PC-9 (cell line): ENCODE data around the gene TBC1D22A. TPM values are rescaled to one million over a fixed set of nuclear protein-coding genes. Genes with fewer than 3 reads are reported as not detected.
A peak's percentile ranks its signal among the peaks of the same experiment; 100 is the strongest.

Experiments
- Bru-seq: library from RNA; stranded (reverse); fragments of 400-500 nt; gene quantifications from one replicate; lab custom pipeline; 2021; lab: Mats Ljungman, UMichigan
- BruChase-seq, 2 experiments: library from RNA; stranded (reverse); fragments of 400-500 nt; gene quantifications; one replicate each; lab custom pipeline; 2021; lab: Mats Ljungman, UMichigan
- BruUV-seq: library from RNA; stranded (reverse); fragments of 400-500 nt; replicated peaks from 2 replicates; lab custom pipeline; 2021; lab: Mats Ljungman, UMichigan
- CTCF ChIA-PET: fragments of 300-600 bp; sonication (Branson Sonifier 250); formaldehyde crosslinking; loops from one replicate; lab custom pipeline; 2022; ENCODE audit warnings: antibody characterized with exemption; lab: Charles Lee
- POLR2A ChIA-PET: fragments of 300-600 bp; sonication (Branson Sonifier 250); formaldehyde crosslinking; loops from one replicate; lab custom pipeline; 2022; ENCODE audit warnings: antibody characterized with exemption; ENCODE audit not compliant: unreplicated experiment; lab: Charles Lee
- DNase-seq, 2 experiments: peaks; one replicate each; pipeline versions ENCODE4 v3.0.0 to v3.0.0-alpha.2; 2015 to 2022; ENCODE audit warnings: mixed read lengths in 1 of 2
- H2AFZ ChIP-seq: fragments of 200-600 bp; sonication (generic); 2 replicates; pipeline ENCODE4 v1.8.1; 2017; ENCODE audit warnings: antibody characterized with exemption
- H3F3A ChIP-seq: fragments of 200-600 bp; sonication (generic); 2 replicates; pipeline ENCODE4 v1.8.1; 2017; ENCODE audit warnings: antibody characterized with exemption, mild to moderate bottlenecking, low read depth; ENCODE audit not compliant: insufficient read depth
- H3K27ac ChIP-seq: fragments of 200-600 bp; sonication (generic); 2 replicates; pipeline ENCODE4 v1.6.1; 2016; ENCODE audit warnings: mixed run types
- H3K27me3 ChIP-seq: fragments of 200-600 bp; sonication (generic); 2 replicates; pipeline ENCODE4 v1.6.1; 2016; ENCODE audit warnings: low read depth, mixed run types; ENCODE audit not compliant: insufficient read depth
- H3K36me3 ChIP-seq: fragments of 200-600 bp; sonication (generic); 2 replicates; pipeline ENCODE4 v1.6.1; 2016; ENCODE audit warnings: low read depth, mixed run types
- H3K4me1 ChIP-seq: fragments of 200-600 bp; sonication (generic); replicated peaks from 2 replicates; pipeline ENCODE4 v1.6.1; 2016; ENCODE audit warnings: mixed run types; ENCODE audit not compliant: insufficient read depth
- H3K4me2 ChIP-seq: fragments of 200-600 bp; sonication (generic); 2 replicates; pipeline ENCODE4 v1.6.1; 2017; ENCODE audit warnings: mixed run types
- H3K4me3 ChIP-seq: fragments of 200-600 bp; sonication (generic); 2 replicates; pipeline ENCODE4 v1.6.1; 2016; ENCODE audit warnings: mixed run types
- H3K79me2 ChIP-seq: fragments of 200-600 bp; sonication (generic); 2 replicates; pipeline ENCODE4 v1.6.1; 2017; ENCODE audit warnings: low read depth, mixed run types
- H3K9me2 ChIP-seq: fragments of 200-600 bp; sonication (generic); 2 replicates; pipeline ENCODE4 v1.8.1; 2017; ENCODE audit warnings: mild to moderate bottlenecking; ENCODE audit not compliant: insufficient read depth
- H3K9me3 ChIP-seq: fragments of 200-600 bp; sonication (generic); 2 replicates; pipeline ENCODE4 v1.8.1; 2016; ENCODE audit warnings: low read depth; ENCODE audit not compliant: insufficient read depth
- H4K20me1 ChIP-seq: fragments of 200-600 bp; sonication (generic); 2 replicates; pipeline ENCODE4 v1.8.1; 2017; ENCODE audit not compliant: insufficient read depth
- EZH2 ChIP-seq: fragments of 200-600 bp; sonication (generic); IDR thresholded peaks from 2 replicates; pipeline ENCODE4 v1.8.0; 2017; ENCODE audit warnings: antibody characterized with exemption, low read depth
- intact Hi-C: fragments of 100-400 bp; cut with micrococcal nuclease; formaldehyde crosslinking; loops from one replicate; pipeline ENCODE4 v1.10.0; 2022; ENCODE audit not compliant: unreplicated experiment
- long read RNA-seq: library from polyadenylated mRNA; stranded (forward); transcript quantifications from one replicate; pipeline ENCODE4 v2.0.0, GENCODE V29; 2022
- total RNA-seq: library from RNA; stranded (reverse); gene quantifications from 2 replicates; pipeline ENCODE4 v1.2.3, GENCODE V29; 2021
- TF ChIP-seq, protein P1 (sequence below): fragments of 200-600 bp; sonication (generic); conservative IDR thresholded peaks from 2 replicates; pipeline ENCODE4 v1.6.1; 2017; ENCODE audit warnings: mixed run types, antibody characterized with exemption, mild to moderate bottlenecking, moderate library complexity

TBC1D22A gene, protein sequence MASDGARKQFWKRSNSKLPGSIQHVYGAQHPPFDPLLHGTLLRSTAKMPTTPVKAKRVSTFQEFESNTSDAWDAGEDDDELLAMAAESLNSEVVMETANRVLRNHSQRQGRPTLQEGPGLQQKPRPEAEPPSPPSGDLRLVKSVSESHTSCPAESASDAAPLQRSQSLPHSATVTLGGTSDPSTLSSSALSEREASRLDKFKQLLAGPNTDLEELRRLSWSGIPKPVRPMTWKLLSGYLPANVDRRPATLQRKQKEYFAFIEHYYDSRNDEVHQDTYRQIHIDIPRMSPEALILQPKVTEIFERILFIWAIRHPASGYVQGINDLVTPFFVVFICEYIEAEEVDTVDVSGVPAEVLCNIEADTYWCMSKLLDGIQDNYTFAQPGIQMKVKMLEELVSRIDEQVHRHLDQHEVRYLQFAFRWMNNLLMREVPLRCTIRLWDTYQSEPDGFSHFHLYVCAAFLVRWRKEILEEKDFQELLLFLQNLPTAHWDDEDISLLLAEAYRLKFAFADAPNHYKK
- total RNA-seq, result 40.3 and 41.4 TPM in 2 replicates
- Bru-seq, nascent RNA, result percentile 72 among the genes with signal in this experiment
- percentile 68 among the genes with signal in this experiment for BruChase-seq, experiment 1, labeled RNA remaining after a 2-hour chase
- percentile 55 among the genes with signal in this experiment for BruChase-seq, experiment 2, labeled RNA remaining after a 6-hour chase
- long read RNA-seq, transcript TBC1D22A-201 (13 exons, 3,787 nt), result major isoform, 39 of 62 reads
- long read RNA-seq, partial matches to known transcripts, result 7 of 62 reads
- long read RNA-seq, other reads (novel, unspliced or antisense), result 14 of 62 reads

- CTCF ChIA-PET, result interaction anchor here (0.6 kb wide), 1 partner anchor 199 kb away, joined by 9 read pairs; no protein-coding TSS in a partner anchor
- Histone ChIP-seq H3K9me2 (no peaks in the 10 kb centered on the region), H4K20me1 (peaks cover 21% of the 10 kb centered on the region), H3K4me2 (peak within 1 kb of the TSS; percentile 99), H3K79me2 (peaks cover 66% of the 10 kb centered on the region), H3K4me3 (peak within 1 kb of the TSS; percentile 94), H2AFZ (peak within 1 kb of the TSS; percentile 87), H3F3A (peaks cover 28% of the 10 kb centered on the region; the same call in 1 of the 2 replicates), H3K4me1 (peaks cover 21% of the 10 kb centered on the region), H3K27me3 (no peaks in the 10 kb centered on the region), H3K36me3 (no peaks in the 10 kb centered on the region), H3K9me3 (no peaks in the 10 kb centered on the region), H3K27ac (peak within 1 kb of the TSS; percentile 76)
- DNase-seq, result peak; percentile 90 to 91
- TF ChIP-seq, protein P1, sequence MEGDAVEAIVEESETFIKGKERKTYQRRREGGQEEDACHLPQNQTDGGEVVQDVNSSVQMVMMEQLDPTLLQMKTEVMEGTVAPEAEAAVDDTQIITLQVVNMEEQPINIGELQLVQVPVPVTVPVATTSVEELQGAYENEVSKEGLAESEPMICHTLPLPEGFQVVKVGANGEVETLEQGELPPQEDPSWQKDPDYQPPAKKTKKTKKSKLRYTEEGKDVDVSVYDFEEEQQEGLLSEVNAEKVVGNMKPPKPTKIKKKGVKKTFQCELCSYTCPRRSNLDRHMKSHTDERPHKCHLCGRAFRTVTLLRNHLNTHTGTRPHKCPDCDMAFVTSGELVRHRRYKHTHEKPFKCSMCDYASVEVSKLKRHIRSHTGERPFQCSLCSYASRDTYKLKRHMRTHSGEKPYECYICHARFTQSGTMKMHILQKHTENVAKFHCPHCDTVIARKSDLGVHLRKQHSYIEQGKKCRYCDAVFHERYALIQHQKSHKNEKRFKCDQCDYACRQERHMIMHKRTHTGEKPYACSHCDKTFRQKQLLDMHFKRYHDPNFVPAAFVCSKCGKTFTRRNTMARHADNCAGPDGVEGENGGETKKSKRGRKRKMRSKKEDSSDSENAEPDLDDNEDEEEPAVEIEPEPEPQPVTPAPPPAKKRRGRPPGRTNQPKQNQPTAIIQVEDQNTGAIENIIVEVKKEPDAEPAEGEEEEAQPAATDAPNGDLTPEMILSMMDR, result no peak
- TF ChIP-seq EZH2, result no peak
- intact Hi-C loops, result no loop called here
- POLR2A ChIA-PET, result interaction anchor here (0.6 to 1.4 kb wide), 5 partner anchors 8 to 427 kb away, joined by 3 to 9 read pairs (median 4); partner anchors contain the start of gene TRMU
- no TSS peak for BruUV-seq
Observed at GRCh38 chr22:46762238-46763050, at the start of gene TBC1D22A. Gene TBC1D22A (plus strand): TSS chr22:46762650. CDS start chr22:46762787, 137 bp downstream.

DNA sequence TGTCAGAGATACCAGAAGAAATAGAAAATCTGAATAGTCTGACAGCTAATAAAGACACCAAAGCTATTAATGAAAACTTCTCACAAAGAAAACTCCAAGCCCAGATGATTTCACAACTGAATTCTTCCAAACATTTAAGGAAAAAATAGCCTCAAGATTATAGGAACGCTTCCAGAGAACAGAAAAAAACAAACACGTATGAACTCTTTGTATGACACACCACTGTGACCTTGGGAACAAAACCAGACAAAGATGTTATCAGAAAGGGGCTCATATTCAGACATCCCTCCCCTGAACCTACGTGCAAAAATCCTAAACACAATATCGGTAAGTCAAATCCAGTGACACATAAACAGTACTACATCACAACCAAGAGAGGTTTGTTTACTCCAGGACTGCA, 47.9 kb upstream of the TBC1D22A start:
- no peaks in the 10 kb centered on the region for H3K27me3 ChIP-seq
- ChIA-PET CTCF (no interaction called here), POLR2A (no interaction called here)
- no peaks in the 10 kb centered on the region for H3F3A ChIP-seq
- H3K4me2 ChIP-seq, result no peak overlapping the region
- H4K20me1 ChIP-seq, result no peaks in the 10 kb centered on the region
- no peaks in the 10 kb centered on the region for H3K36me3 ChIP-seq
- H3K4me1 ChIP-seq, result no peaks in the 10 kb centered on the region
- DNase-seq, result no peak
- H3K79me2 ChIP-seq, result no peaks in the 10 kb centered on the region
- no peak overlapping the region for H3K4me3 ChIP-seq
- BruUV-seq, result no TSS peak
- H3K27ac ChIP-seq, result no peak overlapping the region
- H3K9me2 ChIP-seq, result no peaks in the 10 kb centered on the region
- TF ChIP-seq, protein P1, result no peak
- no peak for TF ChIP-seq EZH2
- intact Hi-C loops, result no loop called here
- no peak overlapping the region for H2AFZ ChIP-seq
- no peaks in the 10 kb centered on the region for H3K9me3 ChIP-seq

DNA sequence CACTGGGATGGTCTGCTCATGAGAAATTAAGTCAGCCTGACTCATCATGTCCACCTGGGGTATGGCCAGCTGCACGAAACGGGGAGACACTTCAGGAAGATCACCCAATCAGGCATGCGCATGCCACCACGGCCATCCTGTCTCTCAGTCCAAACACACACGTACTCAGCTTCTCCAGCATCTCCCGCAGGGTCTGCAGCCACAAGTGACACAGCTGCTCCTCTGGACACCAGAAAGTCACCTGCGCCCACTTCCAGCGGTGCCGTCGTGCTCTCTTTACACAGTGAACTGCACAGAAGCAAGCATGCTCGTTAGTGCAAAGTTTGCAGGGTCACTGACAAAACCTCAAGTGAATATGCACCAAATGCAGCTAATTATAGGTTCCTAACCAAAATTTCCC, 42.5 kb upstream of the TBC1D22A start:
- TF ChIP-seq, protein P1, result no peak
- TF ChIP-seq EZH2, result no peak
- no peak overlapping the region for H2AFZ ChIP-seq
- H3K9me2 ChIP-seq, result no peaks in the 10 kb centered on the region
- no TSS peak for BruUV-seq
- intact Hi-C loops, result no loop called here
- H4K20me1 ChIP-seq, result no peaks in the 10 kb centered on the region
- no peaks in the 10 kb centered on the region for H3K36me3 ChIP-seq
- ChIA-PET POLR2A (no interaction called here), CTCF (no interaction called here)
- H3K9me3 ChIP-seq, result no peaks in the 10 kb centered on the region
- no peaks in the 10 kb centered on the region for H3K4me1 ChIP-seq
- no peak overlapping the region for H3K27ac ChIP-seq
- H3K4me3 ChIP-seq, result no peak overlapping the region
- H3K27me3 ChIP-seq, result no peaks in the 10 kb centered on the region
- no peak for DNase-seq
- H3K79me2 ChIP-seq, result no peaks in the 10 kb centered on the region
- H3K4me2 ChIP-seq, result no peak overlapping the region
- no peaks in the 10 kb centered on the region for H3F3A ChIP-seq
